HG02840 (cell line): ENCODE measurements around the gene CXXC4.

Experiments
- ATAC-seq: cut with Tn5 transposase; IDR thresholded peaks from one replicate; pipeline ENCODE4 v1.9.1; 2021; ENCODE audit warnings: mild to moderate bottlenecking, moderate library complexity, moderate number of reproducible peaks; ENCODE audit not compliant: unreplicated experiment, low FRiP score

The CXXC4 gene

DNA sequence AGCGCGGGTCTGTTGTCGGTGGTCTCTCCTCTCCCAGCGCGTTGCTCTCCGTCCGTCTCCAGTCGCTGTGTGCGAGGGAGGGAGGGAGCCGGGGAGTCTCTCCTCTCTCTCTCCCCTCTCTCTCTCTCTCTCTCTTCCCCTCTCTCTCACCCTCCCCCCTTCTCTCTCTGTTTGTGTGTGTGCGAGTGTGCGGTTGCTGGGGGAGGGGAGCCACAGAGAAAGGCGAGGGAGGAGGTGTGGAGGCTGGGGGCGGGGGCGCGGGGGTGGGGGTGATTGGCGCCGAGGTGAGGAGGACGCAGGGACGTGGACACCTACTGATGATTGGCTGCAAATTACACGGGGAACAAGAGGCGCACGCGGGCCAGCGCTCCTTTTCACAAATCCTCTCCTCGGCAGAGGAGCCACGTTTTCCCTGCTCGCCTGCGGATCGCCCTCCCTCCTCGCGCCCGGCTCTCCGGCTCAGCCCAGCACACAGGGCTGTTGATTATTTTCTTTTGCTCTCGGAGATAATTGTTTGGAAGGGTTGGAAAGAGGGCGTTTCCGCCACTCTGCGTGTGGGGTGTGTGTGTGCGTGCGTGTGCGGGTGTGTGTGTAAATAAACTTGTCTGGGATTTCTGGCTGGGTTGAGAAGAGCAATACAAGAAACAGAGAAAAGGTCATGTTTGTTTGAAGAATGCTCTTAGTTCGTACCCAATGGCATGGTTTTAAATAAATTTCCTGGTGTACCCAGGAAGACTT, at the start of gene CXXC4:
Gene CXXC4, minus strand, starts transcription at position 73 of the 738 bp plus-strand sequence. CDS start 3,092 bp downstream, outside the sequence.
- no peak for ATAC-seq

- ATAC-seq = no peak
Observed at GRCh38 chr4:104533156-104533555, 38.5 kb upstream of the CXXC4 start.

DNA sequence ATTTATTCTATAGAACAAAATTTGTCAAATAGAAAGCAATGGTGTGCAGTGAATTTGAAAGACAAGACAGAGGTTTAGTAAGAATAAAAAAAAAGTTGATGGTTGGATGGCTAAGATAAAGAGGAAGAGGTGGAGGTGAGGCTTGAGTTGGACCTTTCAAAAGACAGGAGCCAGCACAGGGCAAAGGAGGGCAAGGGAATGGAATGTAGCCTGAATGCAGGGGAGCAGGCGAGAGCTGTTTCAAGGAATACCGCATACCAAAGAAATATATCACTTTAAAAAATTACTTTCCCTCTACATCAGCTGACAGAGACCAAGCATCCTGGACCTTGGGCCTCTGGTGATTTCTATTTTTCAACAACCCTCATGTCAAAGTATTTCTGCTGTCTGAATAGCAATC, 38.0 kb upstream of the CXXC4 start:
- no peak for ATAC-seq

DNA sequence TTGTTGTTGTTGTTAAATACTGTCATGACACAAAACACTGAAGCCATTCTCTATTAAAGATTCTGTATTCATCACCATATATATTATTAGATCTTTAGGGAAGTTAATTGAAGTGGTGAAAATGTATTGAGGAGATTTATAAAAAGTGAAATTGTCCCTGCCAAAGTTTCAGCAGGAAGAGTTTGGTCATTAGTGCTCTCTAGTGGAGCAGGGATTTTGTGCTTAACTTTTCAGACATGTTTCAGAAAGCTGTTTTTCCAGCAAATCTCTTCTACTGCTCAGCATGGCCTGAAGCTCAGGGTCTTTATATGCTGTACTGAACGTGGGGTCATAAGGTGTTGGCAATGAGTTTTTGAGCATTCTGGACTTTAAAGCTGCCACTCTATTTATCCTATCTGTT, 36.7 kb upstream of the CXXC4 start:
- no peak for ATAC-seq

DNA sequence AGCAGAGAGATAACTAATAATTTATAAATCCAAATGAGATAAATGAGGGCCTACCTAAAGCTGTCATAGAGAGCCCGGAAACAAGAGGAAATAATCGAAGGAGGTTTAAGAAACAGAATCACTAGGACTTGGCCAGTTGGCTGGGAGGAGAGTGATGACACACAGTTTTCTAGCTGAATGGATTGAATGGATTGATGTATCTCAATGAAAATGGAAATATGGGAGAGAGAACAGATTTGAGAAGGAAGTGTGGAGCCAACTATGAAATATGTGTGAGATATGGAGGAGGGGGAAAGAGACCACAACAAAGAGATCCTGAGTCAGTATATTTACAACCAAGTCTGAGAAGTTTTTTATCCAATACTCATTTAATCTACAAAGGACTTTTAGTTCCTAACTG, 35.7 kb upstream of the CXXC4 start:
- no peak for ATAC-seq

- no peak for ATAC-seq
Observed at GRCh38 chr4:104524591-104524990, 29.9 kb upstream of the CXXC4 start.

DNA sequence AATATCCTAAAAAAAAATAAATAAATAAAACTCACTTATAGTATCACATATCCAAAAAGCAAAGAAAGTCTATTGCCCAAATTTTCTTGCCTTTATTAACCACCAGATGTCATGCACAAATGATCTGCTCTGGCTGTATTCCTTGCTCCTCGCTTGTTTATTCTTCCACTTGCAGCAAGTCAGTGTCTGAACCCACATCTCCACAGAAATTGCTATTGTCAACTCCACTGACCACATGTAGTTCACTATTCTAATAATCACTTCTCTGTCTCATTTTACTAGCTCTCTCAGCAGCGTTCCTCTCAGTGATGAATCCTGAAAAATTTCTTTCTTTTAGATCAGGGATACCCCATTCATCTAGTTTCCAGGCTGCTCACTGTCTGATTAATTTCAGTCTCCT, 29.3 kb upstream of the CXXC4 start:
- ATAC-seq = no peak

DNA sequence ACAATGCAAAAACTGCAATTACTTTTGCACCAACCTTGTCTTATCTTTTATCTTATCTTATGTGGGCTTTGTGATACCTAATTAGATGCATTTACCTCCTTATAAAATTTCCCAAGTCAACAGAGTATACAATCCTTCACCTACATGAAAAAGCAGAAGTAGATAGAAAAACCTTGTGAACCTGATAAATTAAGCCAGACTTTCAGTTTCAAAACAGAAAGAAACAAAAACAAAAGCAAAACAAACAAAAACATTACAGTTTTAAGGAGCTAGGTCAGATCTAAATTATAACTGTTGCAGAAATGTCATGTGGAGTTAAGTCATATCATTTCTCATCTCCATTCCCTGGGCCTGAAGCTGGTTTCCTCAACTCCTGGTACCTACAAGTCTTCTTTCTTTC, 24.9 kb upstream of the CXXC4 start:
- ATAC-seq = peak; percentile 77

DNA sequence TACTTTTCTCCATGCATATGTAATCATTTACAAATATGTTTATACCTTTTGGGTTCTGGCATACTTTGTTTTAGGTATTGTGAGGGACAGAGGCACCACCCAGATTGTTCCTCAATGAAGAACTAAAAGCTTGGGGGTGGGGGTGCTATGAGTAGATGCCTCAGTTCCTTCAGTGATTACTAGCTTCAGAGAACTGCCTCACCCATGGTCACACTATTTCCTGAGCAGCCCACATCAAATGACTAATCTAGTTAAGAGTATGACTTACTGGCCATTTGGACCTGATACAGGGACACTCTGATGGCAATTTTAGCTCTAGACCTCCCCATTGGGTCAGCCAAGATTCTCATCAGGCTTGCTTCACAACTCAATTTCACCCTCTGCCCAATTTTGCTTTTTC, 22.2 kb upstream of the CXXC4 start:
- no peak for ATAC-seq

- ATAC-seq = no peak
Observed at GRCh38 chr4:104508224-104508623, 13.5 kb upstream of the CXXC4 start.

- ATAC-seq = no peak
Observed at GRCh38 chr4:104507112-104507511, 12.4 kb upstream of the CXXC4 start.

DNA sequence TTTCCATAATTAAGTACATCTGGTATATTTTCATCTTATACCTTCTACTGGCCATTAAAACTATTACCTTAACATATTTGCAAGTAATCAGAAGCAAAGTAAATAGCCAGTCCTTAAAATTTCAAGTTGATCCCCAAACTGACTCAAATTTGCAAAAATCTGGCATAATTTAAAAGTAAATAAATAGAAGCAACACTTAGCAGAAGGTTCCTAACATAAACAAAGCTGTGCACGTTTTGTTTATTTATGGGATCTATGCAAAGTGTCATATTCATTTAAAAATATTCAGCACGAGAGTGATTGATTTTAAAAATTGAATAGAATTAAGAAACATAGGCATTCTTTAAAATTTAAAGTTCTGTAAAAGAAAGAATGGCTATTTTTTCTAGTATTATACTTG, 9.8 kb upstream of the CXXC4 start:
- no peak for ATAC-seq

GRCh38 chr4:104502471-104502870, 7.8 kb upstream of the CXXC4 start:
- no peak for ATAC-seq

DNA sequence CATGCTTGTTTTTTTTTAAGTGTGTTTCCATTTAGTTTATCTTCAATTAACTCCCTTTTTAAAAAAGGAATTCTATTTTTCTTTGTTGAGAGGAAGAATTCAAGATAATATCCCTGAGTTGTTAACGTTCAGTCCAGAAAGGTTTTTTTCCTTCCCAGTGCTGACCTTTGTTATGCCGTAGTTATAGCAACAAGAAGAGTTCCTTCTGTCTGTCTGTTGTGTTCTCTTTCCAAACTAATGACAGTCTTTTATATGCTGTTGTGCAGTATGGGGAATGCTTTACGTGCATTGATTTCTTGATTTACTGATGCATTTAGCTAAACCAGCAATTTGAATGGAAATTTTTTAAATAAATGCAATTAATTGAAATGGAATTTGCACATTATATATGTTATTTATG, 6.6 kb upstream of the CXXC4 start:
- ATAC-seq = no peak

- no peak for ATAC-seq
Observed at GRCh38 chr4:104500442-104500841, 5.7 kb upstream of the CXXC4 start.

GRCh38 chr4:104494185-104494584, 509 bp downstream of the CXXC4 start:
- no peak for ATAC-seq

- ATAC-seq = no peak
Observed at GRCh38 chr4:104493081-104493831, 1.4 kb downstream of the CXXC4 start.

DNA sequence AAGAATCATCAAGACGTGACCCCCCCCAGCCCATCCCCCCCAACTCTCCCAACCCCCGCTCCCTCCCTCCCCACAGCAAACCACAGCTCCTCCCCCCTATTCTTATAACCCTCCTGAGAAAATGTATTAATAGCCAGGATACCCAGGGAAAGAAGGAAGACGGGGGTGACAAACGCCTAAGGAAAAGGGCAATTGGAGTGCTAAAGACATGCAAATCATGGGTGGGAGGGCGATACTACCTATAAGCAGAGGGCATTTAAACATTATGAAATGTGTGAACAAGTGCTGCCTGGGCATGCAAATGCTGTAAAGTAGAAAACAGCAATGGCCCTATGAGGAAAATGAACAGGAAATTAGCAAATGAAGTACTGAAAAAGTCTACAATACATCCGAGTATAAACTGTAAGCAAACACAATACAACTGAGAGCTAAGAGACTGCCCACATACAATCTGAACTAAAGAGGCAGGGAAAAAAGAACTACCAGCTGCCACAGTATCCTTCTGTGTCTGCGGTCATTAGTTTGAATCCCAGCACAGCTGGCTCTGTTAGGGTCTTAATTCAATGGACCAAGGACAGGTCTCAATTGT, 2.4 kb downstream of the CXXC4 start:
- peak; percentile 30 for ATAC-seq

- ATAC-seq = peak; percentile 30
Observed at GRCh38 chr4:104491481-104492182, 3.1 kb downstream of the CXXC4 start.

- peak; percentile 32 for ATAC-seq
Observed at GRCh38 chr4:104490770-104491480, 3.8 kb downstream of the CXXC4 start.
